Cardiac fibroblast (primary cell): ENCODE data around the gene APLNR.

ENCODE experiments used
- DNase-seq, 2 donors: peaks; one replicate each; pipeline versions ENCODE4 v3.0.0 to v3.0.0-alpha.2; 2010; ENCODE audit warnings: low read depth in 2 of 2
- H3K4me3 ChIP-seq, 2 donors: replicated peaks in 1 of 2; 1 replicate in 1 of 2; 2 replicates in 1 of 2; pipeline ENCODE4 v1.5.1; 2011; ENCODE audit warnings: low read depth in 2 of 2, low read length in 2 of 2, mild to moderate bottlenecking in 2 of 2, moderate library complexity in 1 of 2
- TF ChIP-seq, protein P1 (sequence below): IDR thresholded peaks from one replicate; pipeline ENCODE4 v1.5.1; 2011; ENCODE audit warnings: low read depth, mild to moderate bottlenecking, low read length, inconsistent platforms

Gene APLNR

DNA sequence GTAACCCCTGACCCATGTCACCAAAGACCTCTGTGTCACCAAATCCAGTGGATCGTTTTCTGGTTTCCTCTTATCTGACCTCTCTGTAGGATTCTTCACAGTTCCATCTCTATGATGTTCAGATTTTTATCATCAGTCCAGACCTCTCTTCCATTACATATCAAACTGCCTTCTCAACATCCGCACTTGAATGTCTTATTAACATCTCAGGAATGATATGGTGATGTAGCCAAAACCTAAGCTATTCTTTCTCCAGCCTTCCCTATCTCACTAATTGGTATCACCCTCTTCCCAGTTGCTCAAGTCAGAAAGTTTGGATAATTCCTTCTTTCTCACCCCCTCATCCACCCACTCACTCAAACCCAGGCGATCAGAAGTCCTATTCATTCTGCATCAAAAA lies 13.4 kb downstream of the APLNR start:
- H3K4me3 ChIP-seq, result no peak overlapping the region
- DNase-seq, result no peak
- TF ChIP-seq, protein P1, sequence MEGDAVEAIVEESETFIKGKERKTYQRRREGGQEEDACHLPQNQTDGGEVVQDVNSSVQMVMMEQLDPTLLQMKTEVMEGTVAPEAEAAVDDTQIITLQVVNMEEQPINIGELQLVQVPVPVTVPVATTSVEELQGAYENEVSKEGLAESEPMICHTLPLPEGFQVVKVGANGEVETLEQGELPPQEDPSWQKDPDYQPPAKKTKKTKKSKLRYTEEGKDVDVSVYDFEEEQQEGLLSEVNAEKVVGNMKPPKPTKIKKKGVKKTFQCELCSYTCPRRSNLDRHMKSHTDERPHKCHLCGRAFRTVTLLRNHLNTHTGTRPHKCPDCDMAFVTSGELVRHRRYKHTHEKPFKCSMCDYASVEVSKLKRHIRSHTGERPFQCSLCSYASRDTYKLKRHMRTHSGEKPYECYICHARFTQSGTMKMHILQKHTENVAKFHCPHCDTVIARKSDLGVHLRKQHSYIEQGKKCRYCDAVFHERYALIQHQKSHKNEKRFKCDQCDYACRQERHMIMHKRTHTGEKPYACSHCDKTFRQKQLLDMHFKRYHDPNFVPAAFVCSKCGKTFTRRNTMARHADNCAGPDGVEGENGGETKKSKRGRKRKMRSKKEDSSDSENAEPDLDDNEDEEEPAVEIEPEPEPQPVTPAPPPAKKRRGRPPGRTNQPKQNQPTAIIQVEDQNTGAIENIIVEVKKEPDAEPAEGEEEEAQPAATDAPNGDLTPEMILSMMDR, result no peak

DNA sequence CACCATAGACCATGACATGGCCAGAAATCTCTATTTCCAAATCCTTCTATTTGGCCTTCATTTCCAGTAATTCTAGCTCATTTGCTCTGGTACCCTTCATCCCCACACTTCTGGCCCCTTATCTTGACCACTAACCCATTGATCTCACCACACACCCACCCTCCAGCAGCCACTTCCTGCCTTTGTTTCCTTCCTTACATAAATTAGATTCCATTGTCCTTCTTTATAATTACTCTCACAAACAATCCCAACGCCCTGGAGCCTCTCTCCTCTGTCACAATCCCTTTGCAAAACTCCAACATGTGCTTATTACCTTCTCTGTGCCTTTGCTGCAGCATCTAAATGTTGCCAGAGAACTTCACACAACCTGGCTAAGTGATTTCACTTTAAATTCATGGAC lies 14.8 kb downstream of the APLNR start:
- TF ChIP-seq, protein P1, result no peak
- H3K4me3 ChIP-seq, result no peak overlapping the region

DNA sequence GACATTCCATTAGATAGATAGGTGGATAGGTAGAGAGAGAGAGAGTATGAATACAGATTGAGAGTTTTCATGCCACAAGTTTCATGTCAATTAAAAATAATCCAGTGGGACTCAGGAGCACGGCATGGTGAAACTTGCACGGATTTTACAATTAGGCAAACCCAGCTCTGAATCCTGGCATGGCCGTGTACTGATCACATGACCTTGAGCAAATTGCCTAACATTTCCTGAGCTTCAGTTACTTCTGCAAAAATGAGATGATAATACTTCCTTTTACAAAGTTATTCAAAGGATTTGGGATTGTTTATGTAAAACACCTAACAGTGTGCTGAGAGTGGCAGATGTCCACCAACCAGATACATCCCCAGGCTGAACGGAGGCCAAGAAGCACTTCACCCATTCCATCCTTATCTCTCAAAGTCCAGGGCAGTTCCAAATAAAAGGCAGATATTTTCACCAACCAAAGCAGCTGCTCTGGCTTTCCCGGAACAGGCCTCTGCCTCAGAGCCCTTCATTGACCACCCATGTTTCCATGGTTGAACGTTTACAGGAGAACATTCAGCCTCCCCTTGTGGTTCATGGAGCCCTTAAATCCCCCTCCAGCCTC lies 17.9 kb downstream of the APLNR start:
- TF ChIP-seq, protein P1, result no peak
- H3K4me3 ChIP-seq, result no peak overlapping the region
- DNase-seq, result peak in 1 of 2 donors; percentile 61

More for the DNA sequence above, 14.8 kb downstream of the APLNR start:
- no peak for DNase-seq

DNA sequence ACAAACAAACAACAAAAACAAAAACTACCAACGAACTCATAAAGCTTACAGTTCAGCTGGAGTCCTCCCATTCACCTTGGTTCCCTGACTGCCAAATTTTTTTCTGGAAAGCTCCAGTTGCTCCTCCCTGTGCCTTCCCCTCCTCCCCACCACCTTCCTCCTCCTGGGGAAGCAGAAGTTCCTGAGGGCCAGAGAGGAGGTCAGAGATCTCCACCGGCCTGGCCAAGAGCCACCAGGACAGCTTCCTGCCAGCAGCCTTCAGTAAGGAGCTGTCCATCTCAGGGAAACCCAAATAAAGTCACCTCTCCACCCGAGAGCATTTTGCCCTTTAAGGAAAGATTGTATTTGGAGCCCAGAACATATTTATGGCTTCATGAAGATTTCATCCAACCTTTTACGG lies 20.0 kb downstream of the APLNR start:
- H3K4me3 ChIP-seq, result no peak overlapping the region
- TF ChIP-seq, protein P1, result no peak
- DNase-seq, result no peak

DNA sequence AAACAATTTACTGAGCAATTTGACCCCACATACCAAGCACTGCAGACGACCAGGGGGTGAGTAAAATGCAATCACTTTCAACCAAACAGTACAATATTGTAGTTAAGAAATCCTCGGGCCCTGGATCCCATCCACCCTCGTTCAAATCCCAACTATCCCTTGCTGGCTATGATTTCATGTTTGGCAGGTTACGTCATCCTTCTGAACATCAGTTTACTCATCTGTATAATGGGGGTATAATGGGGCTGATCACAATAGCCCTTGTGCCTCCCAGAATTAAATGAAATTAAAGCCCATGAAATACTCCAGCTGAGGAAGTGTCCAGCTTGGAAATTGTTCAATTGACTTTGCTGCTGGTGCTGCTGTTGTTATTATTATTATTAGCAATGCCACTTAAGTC lies 20.6 kb downstream of the APLNR start:
- H3K4me3 ChIP-seq, result no peak overlapping the region
- TF ChIP-seq, protein P1, result no peak
- no peak for DNase-seq

DNA sequence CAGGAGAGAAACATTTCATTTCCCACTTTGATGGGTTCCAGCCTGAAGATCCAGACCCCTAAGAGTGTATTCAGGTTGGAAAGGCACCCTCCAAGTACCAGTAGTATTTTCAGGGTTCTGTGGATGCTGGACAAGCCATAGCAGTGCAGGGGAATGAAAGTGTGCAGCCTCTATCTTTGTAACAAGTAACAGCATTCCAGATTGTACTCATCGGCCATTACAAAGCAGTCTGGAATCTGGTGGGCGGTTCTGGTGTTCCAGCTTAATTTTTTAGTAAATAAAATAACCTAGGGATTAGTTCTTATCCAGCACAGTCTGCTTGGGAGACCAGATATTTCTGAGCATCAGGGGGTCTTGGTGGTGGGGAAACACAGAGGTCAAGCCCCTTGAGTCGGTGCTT lies 22.6 kb downstream of the APLNR start:
- no peak overlapping the region for H3K4me3 ChIP-seq
- TF ChIP-seq, protein P1, result no peak
- peak; percentile 70 to 71 for DNase-seq

DNA sequence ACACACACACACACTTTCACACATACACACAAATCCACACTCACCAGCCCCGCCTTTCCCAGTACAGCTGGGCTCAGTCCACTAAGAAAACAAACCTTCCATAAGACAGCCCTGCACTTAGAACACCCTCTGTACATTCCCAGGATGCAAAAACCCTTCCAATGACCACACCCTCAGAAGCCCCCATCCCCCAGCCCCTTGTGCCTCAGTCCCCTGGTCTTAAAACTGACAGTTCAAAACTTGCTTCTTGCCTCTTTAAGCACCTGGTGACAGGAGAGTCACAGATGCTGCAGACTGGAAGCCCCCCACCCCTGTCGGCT lies 23.0 kb downstream of the APLNR start:
- DNase-seq, result peak in 1 of 2 donors; percentile 20
- no peak overlapping the region for H3K4me3 ChIP-seq
- TF ChIP-seq, protein P1, result no peak
